GM18498 (cell line): ENCODE results near the gene TRPM5.

ENCODE experiments used
- ATAC-seq: cut with Tn5 transposase; IDR thresholded peaks from one replicate; pipeline ENCODE4 v1.9.1; 2021; ENCODE audit warnings: mild to moderate bottlenecking, moderate library complexity; ENCODE audit not compliant: unreplicated experiment

The TRPM5 gene

GRCh38 chr11:2459016-2459725 lies 14.9 kb upstream of the TRPM5 start:
- ATAC-seq: no peak

- no peak for ATAC-seq
Measured at GRCh38 chr11:2458321-2458720, 14.0 kb upstream of the TRPM5 start.

GRCh38 chr11:2453436-2453835 lies 9.1 kb upstream of the TRPM5 start:
- ATAC-seq: no peak

GRCh38 chr11:2452321-2453012 lies 8.2 kb upstream of the TRPM5 start:
- ATAC-seq: no peak

GRCh38 chr11:2451916-2452315 lies 7.6 kb upstream of the TRPM5 start:
- ATAC-seq: no peak

GRCh38 chr11:2451336-2451735 lies 7.0 kb upstream of the TRPM5 start:
- no peak for ATAC-seq

GRCh38 chr11:2450321-2451041 lies 6.2 kb upstream of the TRPM5 start:
- no peak for ATAC-seq

- ATAC-seq: no peak
Measured at GRCh38 chr11:2449548-2450320, 5.4 kb upstream of the TRPM5 start.

GRCh38 chr11:2448661-2449547 lies 4.6 kb upstream of the TRPM5 start:
- ATAC-seq: no peak

GRCh38 chr11:2447951-2448650 lies 3.8 kb upstream of the TRPM5 start:
- no peak for ATAC-seq

- no peak for ATAC-seq
Measured at GRCh38 chr11:2447253-2447950, 3.1 kb upstream of the TRPM5 start.

GRCh38 chr11:2446590-2447252 lies 2.4 kb upstream of the TRPM5 start:
- no peak for ATAC-seq

GRCh38 chr11:2445746-2446551 lies 1.6 kb upstream of the TRPM5 start:
- ATAC-seq: no peak

- no peak for ATAC-seq
Measured at GRCh38 chr11:2444821-2445745, 769 bp upstream of the TRPM5 start, which contains the start of gene KCNQ1. KCNQ1 (plus strand) TSS chr11:2445008; CDS start chr11:2445099, 91 bp downstream.

GRCh38 chr11:2443406-2443805 lies 908 bp downstream of the TRPM5 start:
- ATAC-seq: no peak

- ATAC-seq: no peak
Measured at GRCh38 chr11:2442589-2442988, 1.7 kb downstream of the TRPM5 start.
